HEK293 (cell line): ENCODE results near the gene PSEN1.

Source experiments
- CTCF ChIP-seq: fragments of 450-650 bp; formaldehyde crosslinking; IDR thresholded peaks from 2 replicates; pipeline ENCODE4 v1.5.1; 2016; ENCODE audit warnings: missing biosample characterization, missing genetic modification characterization
- PRDM4 ChIP-seq: fragments of 450-650 bp; formaldehyde crosslinking; IDR thresholded peaks from 2 replicates; pipeline ENCODE4 v1.5.1; 2017; ENCODE audit warnings: missing biosample characterization, missing genetic modification characterization
- REPIN1 ChIP-seq: fragments of 450-650 bp; formaldehyde crosslinking; IDR thresholded peaks from 2 replicates; pipeline ENCODE4 v1.5.1; 2017; ENCODE audit warnings: missing biosample characterization, missing genetic modification characterization, low read depth
- ZNF274 ChIP-seq, 2 experiments: fragments of 200-500 bp in 1 of 2; fragments of 450-650 bp in 1 of 2; sonication (Bioruptor generic) in 1 of 2; formaldehyde crosslinking in 1 of 2; IDR thresholded peaks; 2 replicates each; pipeline versions ENCODE4 v1.5.1 to v1.6.1; 2014 to 2016; ENCODE audit warnings: borderline replicate concordance in 1 of 2, inconsistent platforms in 1 of 2, low read length in 1 of 2, missing biosample characterization in 1 of 2, missing genetic modification characterization in 1 of 2
- ZNF350 ChIP-seq: fragments of 450-650 bp; formaldehyde crosslinking; IDR thresholded peaks from 2 replicates; pipeline ENCODE4 v1.5.0; 2017; ENCODE audit warnings: missing biosample characterization, mild to moderate bottlenecking, missing genetic modification characterization
- ZNF561 ChIP-seq: fragments of 450-650 bp; IDR thresholded peaks from 2 replicates; pipeline ENCODE4 v1.5.1; 2018; ENCODE audit warnings: missing biosample characterization, missing genetic modification characterization, borderline replicate concordance
- ZNF610 ChIP-seq: fragments of 450-650 bp; formaldehyde crosslinking; IDR thresholded peaks from 2 replicates; pipeline ENCODE4 v1.5.1; 2016; ENCODE audit warnings: missing biosample characterization, missing genetic modification characterization, borderline replicate concordance
- ZNF768 ChIP-seq: fragments of 450-650 bp; formaldehyde crosslinking; IDR thresholded peaks from 2 replicates; pipeline ENCODE4 v1.5.1; 2018; ENCODE audit warnings: missing biosample characterization, mild to moderate bottlenecking, missing genetic modification characterization
- ZNF843 ChIP-seq: fragments of 450-650 bp; formaldehyde crosslinking; IDR thresholded peaks from 2 replicates; pipeline ENCODE4 v1.5.1; 2016; ENCODE audit warnings: missing biosample characterization, missing genetic modification characterization

- TF ChIP-seq ZNF350 (no peak), ZNF768 (tag by site-specific recombination) (no peak), CTCF (tag by site-specific recombination) (no peak), PRDM4 (tag by site-specific recombination) (no peak), ZNF610 (no peak), ZNF561 (tag by site-specific recombination) (no peak), ZNF843 (tag by site-specific recombination) (no peak), ZNF274 (IDR thresholded peaks at IDR 0.05; ENCODE audit: low read length) (no peak), ZNF274 (tag by site-specific recombination; IDR thresholded peaks at IDR 0.05; ENCODE audit: borderline replicate concordance) (no peak), REPIN1 (tag by site-specific recombination) (no peak)
These were observed 124.8 kb downstream of the PSEN1 start for GRCh38 chr14:73261075-73261474.
